Activated T-helper 9 cell treated with anti-CD3 and anti-CD28 coated beads, Interleukin-2, amount 50 U/mL, for 16 hours (primary cell): ENCODE data around the gene SALL3.

Source experiments
- DNase-seq: peaks from one replicate; pipeline ENCODE4 v3.0.0-alpha.2; 2020; ENCODE audit warnings: low read depth

SALL3 gene

DNA sequence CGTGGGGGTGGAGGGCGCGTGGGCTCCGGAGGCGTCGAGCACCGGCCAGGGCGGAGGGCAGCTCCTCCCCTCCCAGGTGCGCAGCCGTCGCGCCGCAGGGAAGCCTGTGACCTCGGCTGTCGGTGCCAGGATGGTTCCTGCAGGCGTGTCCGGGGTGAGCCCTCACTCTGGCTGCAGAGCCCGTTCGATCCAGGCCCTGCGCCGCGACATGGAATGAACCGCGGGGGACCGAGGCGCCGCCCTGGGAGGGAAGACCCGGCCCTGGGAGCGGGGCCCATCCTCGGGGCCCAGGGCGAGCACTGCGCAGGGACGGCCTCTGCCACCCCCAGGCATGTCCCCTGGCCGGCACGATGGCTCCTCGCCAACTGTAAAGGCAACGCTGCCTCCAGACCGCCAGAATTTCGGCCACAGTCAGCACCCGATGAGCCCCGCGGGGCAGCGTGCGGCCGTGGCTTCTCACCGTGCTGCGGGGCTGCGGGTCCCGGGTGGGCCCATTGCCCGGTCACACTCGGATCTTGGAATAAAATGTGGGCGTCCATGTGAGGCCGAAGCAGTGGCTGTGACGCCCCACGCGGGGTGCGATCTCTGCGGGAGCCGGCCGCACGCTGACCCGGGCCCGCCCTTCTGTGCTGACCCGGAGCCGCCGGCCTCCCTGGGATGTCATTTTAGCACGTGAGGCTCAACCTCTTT is 26.6 kb downstream of the SALL3 start:
- no peak for DNase-seq

DNA sequence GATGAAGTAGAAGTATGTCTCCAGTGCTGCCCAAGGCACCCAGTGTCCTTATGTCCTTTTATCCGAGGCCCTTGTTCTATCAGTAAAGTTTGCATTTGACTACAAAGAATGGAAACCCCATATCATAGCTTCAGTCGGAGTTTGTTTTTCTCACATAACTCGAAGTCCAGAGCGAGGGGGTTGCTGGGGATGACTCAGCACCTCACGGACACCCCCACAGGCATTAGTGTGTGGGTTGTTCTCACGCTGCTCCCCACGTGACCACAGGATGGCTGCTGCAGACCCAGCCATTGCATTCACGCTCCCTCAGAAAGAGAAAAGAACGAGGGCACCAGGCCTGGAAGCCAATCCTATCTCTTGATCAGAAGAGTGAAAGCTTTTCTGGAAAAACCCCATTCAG is 27.8 kb downstream of the SALL3 start:
- no peak for DNase-seq

DNA sequence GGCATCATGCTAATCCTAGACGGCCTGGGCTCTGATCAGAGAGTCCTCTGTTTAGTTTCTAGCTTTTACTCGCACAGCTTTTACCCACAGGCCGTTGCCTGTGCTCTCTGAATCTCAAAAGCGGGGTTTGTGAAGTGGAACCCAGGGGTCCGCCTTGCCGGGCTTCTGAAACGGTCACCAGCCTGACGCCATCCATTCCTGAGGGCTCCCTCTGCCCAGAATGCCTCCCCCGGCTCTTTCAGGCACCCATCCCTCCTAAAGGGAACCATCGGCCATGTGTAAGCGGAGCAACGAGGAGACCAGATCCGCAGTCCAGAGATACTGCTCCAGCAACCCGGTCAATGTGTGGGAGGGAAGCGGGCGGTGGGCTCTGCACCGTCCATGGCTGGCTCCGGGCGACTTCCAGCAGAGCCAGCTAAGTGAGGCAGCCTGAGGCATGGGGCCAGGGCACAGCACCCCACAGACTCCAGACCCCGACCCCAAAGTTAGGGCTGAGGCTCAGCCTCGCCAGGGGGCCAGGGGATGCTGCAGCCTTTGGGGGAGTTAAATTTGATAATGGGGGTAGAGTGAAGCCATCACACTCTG is 28.8 kb downstream of the SALL3 start:
- DNase-seq = no peak

DNA sequence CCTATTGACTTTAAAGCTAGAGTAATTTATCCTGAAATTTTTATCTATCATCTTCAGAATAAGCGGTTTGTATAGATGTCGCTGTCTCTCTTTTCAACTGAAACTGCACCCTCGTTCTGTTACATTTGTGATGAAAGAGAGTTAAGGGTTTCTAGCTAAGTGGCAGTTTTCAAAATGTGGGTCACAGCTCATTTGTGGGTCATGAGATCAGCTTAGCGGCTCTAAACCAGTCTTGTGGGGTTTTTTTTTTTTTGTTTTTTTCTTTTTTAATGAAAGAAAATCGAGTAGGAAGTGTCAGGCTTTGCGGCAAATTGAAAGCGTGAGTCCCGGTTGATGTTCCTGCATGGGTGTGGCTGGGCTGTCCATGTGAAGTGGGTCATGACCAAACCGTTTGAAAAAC is 31.2 kb downstream of the SALL3 start:
- no peak for DNase-seq

DNA sequence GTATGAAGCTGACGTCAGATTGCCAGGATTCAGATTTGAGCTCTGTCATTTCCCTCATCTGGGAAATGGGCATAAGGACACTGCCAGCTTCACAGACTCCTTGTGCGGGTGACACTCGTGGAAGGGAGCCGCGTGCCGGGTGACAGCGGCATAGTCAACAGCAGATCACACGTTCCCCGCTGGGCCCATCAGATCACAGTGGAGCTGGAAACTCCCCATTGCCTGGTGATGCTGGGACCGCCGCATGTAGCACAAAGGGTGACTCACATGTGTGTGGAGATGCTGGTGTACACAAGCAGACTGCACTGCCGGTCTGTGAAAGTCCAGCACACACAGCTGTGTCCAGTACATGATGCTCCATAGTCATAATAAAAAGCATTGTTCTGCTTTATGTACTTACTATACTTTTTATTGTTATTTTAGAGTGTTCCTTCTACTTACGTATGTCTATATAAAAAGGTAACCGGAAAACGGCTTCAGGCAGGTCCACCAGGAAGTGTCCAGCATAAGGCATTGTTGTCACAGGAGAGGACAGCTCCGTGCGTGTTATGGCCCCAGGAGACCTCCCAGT is 31.8 kb downstream of the SALL3 start:
- DNase-seq = no peak

DNA sequence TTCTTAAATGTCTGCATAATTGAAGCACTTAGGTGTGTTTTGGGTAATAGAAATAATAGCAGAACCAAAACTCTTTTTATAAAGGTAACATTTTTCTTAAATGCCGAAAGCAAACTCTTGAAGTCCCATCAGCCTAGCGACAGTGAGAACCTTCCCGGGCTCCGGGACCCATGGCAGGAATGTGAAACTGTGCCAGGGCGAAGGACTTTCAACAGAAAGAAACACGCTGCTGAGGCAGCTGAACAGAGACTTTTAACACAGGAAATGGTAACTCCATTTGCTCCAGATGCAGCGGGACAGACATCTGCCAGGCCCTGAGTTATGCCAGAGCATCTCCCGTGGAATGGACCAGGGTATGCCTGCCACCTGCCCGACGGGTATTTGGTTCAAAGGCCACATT is 34.3 kb downstream of the SALL3 start:
- DNase-seq = no peak

DNA sequence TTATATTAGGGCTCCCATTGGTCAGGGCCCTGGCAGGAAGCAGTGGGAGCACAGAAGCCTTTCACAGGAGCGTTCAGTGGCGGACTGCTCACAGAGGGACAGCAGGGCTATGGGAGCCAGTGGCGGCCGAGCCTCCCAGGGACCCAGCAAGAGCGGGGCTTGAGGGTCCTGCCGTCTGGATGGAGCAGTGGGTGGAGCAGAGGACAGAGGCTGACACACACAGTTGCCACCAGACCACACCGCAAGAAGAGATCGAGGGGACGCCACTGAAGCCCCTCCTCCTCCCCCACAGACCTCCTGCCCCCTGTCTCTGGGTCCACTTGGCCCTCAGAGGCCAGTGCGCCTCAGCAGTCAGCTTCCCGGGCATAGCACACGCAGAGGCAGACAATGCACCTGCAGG is 39.3 kb downstream of the SALL3 start:
- DNase-seq = no peak

DNA sequence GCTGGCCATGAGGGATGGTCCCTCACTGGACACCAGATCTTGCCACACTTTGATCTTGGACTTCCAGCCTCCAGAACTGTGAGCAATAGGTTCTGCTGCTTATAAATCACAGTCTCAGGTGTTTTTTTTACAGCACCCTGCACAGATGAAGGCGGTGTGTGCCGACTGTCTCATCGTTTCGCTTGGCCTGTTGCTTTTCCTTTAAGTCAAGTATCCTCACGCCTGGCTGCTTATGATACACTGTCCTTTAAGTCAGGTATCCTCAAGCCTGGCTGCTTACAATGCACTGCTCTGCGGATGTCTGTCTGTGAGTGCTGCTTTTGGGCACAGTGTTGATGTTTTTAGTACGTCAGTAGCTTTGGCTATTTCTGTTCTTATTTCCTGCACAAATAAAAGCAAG is 40.3 kb downstream of the SALL3 start:
- no peak for DNase-seq

DNA sequence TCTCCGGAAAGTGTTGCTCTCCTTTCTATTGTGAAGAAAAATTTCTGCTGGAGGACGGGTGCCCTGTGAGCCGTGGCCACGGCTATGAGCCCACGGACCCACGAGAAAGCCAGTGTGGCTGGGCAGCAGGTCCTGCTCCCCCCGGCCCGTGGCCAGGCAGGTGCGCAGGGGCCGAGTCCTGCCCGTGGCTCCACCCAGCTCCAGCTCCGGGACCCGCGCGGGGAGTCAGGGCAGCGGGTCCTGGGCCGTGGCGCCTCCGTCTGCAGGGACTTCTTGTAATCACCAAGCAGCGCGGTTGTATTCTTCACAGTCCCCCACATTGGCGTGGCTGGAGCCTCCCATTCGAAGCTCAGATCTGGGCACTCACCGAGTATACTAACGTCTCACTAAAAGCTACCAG is 43.0 kb downstream of the SALL3 start:
- DNase-seq = no peak

DNA sequence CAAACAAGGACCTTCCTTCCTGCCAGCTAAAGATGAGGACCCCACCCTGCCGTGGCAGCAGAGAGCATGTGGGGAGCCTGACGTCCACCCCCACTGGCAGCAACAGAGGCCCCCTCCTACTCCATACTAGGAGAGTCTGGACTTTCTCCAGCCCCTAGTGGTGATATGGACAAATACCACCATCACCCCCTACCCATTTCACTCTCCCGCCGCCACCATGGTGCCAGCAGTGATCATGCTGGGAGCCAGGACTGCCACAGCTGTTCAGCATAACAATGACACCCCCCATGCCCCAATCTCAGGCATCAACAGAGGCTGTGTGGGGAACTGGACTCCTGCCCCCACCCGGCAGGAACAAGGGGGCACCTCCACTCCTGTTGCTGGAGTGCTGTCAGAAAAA is 46.9 kb downstream of the SALL3 start:
- no peak for DNase-seq

DNA sequence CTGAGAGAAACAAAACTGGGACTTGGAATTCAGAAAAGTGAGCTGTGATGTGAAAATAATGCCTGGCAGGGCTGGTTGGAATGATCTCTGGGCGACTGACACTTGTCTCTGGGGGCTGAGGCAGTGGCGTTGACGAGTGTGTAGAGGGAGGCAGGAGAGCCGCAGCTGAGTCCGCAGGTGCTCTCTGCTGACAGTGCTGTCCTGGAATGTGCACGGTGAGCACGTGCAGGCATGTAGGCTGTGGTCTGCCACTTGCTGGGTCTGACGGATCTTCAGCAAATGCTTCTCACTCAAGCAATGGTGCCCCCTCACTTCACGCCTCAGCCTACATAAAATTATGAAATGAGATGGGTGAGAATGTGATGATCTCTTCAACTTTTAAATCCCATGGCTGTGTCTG is 51.1 kb downstream of the SALL3 start:
- no peak for DNase-seq

DNA sequence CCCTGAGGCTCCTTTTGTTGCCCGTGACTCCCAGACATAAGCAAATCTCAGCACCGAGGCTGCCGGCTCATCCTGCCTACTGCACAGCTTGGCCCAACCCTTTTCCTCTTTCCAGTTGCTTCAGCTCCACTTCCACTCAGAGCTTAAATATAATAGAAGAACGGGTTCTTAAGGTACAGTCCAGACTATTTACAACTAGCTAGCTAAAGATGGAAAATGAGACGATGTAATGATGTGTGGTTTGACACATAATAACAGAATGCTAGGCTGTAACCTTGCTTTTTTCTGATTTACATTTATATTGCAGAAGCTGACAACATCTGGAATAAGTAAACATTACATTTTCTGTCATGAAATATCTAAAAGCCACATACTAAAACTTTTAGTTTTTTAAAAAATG is 62.7 kb downstream of the SALL3 start:
- DNase-seq = no peak

DNA sequence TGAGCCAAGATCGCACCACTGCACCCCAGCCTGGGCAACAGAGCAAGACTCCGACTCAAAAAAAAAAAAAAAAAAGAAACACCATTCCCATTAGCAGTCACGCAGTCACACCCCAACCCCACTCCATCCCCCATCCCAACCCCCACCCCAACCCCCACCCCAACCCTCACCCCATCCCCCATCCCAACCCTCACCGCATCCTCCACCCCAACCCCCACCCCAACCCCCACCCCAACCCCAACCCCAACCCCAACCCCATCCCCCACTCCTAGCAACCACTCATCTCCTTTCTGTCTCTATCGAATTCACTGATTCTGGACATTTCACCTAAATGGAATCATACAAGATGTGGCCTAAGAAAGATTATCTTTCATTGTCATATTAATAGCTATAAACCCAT is 63.7 kb downstream of the SALL3 start:
- no peak for DNase-seq

DNA sequence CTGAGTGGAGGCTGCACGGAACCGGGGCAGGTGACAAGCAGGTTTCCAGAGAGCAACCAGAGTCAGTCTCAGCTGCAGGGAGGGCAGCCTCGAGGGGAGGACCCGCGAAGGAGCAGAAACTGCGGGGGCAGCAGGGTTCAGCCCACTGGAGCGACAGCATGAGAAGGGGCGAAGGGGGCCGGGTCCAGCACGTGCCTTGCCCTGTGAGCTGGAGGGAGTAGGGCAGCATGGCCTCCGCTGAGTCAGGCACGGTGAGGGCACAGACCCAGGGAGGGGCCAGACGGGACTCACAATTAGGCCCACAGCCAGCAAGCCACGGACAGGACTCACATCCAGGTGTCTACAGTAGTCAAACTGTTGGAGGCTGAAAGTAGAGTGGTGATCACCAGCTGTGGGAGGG is 66.9 kb downstream of the SALL3 start:
- DNase-seq = no peak

DNA sequence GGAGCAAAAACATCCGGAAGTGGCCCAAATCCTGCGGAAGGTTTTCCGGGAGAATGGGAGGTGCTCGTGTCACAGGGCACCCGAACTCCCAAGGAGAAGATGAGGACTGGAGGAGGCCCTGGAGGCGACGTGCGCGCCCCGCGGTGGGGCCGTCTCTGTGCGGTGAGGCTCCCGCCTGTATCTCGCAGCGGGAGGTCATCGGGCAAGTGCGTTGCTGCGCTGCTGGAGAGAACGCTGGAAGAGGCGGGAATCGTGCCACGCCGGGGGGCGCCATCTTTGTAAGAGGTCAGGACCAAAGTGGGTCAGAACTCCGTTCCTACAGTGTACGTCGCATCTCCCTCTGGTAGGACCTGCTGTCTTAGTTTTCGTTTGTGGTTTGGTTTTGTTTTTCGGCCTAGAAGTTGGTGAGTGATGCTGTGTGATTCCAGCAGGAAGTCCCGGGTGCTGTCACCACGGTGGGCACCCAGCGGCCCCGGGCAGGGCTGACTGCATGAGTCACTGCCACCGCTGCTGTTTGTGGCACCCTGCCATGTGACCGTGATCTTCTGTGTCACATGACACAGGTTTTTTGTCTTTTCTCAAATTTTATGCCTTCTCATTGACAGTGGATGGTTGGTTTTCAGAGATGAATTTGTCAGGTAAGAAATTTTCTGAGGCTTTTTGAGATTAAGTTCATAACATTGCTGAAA is 68.1 kb downstream of the SALL3 start:
- no peak for DNase-seq

DNA sequence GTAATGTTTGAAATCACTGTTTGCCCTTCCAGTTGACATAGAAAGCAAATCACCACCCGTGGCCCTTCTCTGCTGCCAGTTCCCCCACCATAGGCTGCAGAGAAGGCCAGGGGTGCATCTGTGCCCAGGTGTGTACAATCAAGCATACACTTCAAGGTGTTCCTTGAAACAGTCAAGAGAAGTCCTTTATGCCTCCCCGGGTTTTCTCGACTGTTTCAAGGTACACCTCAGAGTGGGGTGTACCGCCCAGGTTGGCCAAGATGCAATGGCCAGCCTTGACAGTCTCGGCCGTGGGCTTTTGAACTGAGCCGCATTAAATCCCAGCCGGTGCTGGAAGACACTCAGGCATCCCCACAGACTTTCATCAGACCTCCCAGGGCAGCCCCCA is 68.6 kb downstream of the SALL3 start:
- DNase-seq = no peak

DNA sequence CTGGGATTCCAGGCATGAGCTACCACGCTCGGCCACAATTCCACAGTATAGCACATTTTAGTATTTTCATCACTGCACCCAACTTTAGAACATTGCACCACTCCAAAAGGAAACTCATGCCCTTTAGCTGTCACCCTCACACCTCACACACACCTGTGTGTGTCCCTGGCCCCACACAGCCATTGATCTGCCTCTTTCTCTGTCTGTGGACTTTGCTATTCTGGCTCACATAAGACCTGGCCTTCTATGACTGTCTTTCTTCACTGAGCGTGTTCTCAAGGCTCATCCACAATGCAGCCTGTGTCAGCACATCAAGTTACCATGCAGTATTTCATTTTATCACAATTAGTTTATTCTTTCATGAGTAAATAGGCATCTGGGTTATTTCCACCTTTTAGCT is 69.9 kb downstream of the SALL3 start:
- DNase-seq = no peak
